ENCODE results near the gene NRDC. TPM values are rescaled to one million over a fixed set of nuclear protein-coding genes. Genes with fewer than 3 reads are reported as not detected.

NRDC gene, protein sequence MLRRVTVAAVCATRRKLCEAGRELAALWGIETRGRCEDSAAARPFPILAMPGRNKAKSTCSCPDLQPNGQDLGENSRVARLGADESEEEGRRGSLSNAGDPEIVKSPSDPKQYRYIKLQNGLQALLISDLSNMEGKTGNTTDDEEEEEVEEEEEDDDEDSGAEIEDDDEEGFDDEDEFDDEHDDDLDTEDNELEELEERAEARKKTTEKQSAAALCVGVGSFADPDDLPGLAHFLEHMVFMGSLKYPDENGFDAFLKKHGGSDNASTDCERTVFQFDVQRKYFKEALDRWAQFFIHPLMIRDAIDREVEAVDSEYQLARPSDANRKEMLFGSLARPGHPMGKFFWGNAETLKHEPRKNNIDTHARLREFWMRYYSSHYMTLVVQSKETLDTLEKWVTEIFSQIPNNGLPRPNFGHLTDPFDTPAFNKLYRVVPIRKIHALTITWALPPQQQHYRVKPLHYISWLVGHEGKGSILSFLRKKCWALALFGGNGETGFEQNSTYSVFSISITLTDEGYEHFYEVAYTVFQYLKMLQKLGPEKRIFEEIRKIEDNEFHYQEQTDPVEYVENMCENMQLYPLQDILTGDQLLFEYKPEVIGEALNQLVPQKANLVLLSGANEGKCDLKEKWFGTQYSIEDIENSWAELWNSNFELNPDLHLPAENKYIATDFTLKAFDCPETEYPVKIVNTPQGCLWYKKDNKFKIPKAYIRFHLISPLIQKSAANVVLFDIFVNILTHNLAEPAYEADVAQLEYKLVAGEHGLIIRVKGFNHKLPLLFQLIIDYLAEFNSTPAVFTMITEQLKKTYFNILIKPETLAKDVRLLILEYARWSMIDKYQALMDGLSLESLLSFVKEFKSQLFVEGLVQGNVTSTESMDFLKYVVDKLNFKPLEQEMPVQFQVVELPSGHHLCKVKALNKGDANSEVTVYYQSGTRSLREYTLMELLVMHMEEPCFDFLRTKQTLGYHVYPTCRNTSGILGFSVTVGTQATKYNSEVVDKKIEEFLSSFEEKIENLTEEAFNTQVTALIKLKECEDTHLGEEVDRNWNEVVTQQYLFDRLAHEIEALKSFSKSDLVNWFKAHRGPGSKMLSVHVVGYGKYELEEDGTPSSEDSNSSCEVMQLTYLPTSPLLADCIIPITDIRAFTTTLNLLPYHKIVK
- polyA plus RNA-seq (ENCODE audit: low read depth in 6 of 6), result 10 to 100 TPM; 58.5 to 94.9 (median 81.6) TPM

DNA sequence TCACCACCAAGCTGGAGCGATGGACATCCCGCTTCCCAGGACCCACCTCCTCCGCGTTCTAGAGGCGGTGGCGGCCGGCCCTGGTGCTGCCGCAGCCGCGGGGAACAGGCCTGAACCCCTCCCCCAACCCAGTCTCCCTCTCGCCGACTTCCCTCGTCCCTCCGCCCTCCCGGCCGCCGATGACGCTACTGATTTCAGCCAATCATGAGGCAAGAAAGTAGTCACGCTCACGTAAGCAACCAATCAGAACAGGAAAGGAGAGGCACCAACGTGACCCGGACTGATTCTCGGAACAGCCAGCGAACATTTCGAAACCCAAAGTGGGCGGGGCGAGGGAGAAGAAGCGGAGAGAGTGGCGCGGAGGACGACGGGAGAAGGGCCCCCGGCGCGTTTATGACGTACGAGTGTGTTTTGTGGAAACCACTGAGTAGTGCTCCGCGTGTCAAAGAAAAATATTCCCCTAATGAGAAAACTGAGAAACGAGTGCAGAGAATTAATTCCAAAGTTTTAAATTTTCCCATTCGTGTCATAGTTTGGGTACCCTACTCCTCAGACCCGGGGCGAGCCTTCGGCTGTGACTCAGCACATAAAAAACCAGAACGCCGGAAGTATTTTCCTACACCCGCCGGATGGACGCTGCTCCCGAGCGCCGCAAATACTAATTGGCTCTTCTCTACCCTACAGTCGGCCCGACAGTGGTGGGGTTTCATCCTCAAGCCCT, at the start of gene NRDC:
Gene NRDC, minus strand, starts transcription at position 112 of the 721 bp plus-strand sequence. CDS start 112 bp downstream, outside the sequence.
- Mint-ChIP-seq H3K36me3 (no peaks in the 10 kb centered on the region), H3K9me3 (no peaks in the 10 kb centered on the region), H3K27ac (no peak within 1 kb of the TSS), H3K4me3 (no peak within 1 kb of the TSS), H3K4me1 (peaks cover 14 to 30% (median 28%) of the 10 kb centered on the region in 3 donors), H3K27me3 (no peaks in the 10 kb centered on the region)
- peak; percentile 100 for DNase-seq
- peak; percentile 88 to 89 for ATAC-seq (ENCODE audit: low read depth in 2 of 2)

DNA sequence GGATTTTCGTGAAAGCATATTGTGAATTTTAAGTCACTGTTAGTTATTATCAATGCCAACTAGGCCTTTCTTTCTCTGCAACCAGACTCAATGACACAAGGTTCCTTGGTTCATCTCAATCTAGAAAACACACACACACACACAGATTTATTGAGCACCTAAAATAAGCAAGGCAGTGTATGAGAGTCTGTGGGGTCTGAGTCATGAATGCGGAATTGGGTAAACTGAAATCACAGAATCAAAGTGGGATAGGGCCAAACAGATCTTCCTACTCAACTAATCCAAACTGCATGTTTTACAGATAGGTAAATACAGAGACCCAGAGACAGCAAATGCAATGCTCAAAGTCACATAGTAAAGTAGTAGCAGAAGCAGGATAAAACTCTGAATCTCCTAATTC, 48.5 kb upstream of the NRDC start:
- Mint-ChIP-seq H3K27ac (no peak overlapping the region), H3K36me3 (no peaks in the 10 kb centered on the region), H3K27me3 (peaks cover 8 to 13% (median 9%) of the 10 kb centered on the region in 3 donors), H3K9me3 (no peaks in the 10 kb centered on the region), H3K4me3 (no peak overlapping the region), H3K4me1 (no peaks in the 10 kb centered on the region)
- DNase-seq (no peak), ATAC-seq (ENCODE audit: low read depth in 2 of 2) (no peak)

DNA sequence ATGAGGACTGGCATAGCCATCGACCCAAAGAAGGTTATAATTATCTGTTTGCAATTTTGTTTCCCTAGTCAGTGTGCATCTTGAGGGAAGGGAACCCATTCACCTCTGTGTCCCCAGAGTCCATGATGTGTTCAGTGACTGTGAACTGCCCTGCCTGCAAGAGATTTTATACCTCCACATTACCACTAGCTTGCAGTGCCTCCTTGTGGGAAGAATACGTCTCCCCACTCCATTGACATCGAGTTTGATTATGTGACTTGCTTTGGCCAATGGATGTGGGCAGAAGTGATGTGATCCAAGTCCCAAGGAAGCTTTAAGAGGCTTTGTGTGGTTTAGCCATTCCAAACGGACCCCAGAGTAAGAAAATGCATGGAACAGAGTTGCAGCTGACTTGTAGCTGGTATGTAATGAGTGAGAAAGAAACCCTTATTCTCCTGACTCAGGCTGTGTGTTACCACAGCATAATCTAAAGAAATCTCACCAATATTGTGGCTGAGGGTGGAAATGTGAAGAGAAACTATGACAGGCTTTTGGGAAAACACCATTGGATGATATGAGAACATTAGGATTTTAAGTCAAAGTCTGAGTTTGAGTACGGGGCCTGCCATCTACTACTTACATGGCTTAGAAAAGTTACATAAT, 47.8 kb upstream of the NRDC start:
- no peak for DNase-seq

DNA sequence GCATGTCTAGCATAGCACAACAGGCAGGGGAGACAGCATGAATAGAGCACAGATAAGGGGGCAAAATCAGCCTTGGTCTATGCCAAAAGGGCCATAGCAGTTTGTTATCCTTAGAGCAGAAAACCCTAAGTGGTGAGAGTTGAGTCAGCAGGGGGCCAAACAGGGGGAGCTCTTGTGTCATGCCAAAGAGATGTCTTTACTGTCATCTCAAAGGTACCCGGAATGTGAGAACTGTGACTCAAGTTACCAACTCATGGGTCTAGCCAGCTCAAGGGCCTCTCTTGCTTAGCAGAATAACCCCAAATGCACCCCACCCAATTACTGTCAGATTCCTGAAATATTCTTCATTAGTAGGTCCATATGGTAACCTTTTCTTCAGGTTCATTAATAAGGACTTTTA, 45.9 kb upstream of the NRDC start:
- no peaks in the 10 kb centered on the region for H3K36me3 Mint-ChIP-seq
- DNase-seq (no peak), ATAC-seq (ENCODE audit: low read depth in 2 of 2) (no peak)
- no peak overlapping the region for H3K4me3 Mint-ChIP-seq
- no peak overlapping the region for H3K27ac Mint-ChIP-seq
- H3K4me1 Mint-ChIP-seq, result no peaks in the 10 kb centered on the region
- H3K27me3 Mint-ChIP-seq, result peaks cover 20 to 34% (median 30%) of the 10 kb centered on the region in 3 donors
- no peaks in the 10 kb centered on the region for H3K9me3 Mint-ChIP-seq

More for the DNA sequence above, 47.8 kb upstream of the NRDC start:
- H3K4me1 Mint-ChIP-seq, result no peaks in the 10 kb centered on the region
- H3K9me3 Mint-ChIP-seq, result no peaks in the 10 kb centered on the region
- ATAC-seq (ENCODE audit: low read depth in 2 of 2), result peak in 1 of 2 donors; percentile 25
- H3K36me3 Mint-ChIP-seq, result no peaks in the 10 kb centered on the region
- H3K4me3 Mint-ChIP-seq, result no peak overlapping the region
- no peak overlapping the region for H3K27ac Mint-ChIP-seq
- peaks cover 7 to 20% (median 17%) of the 10 kb centered on the region in 3 donors for H3K27me3 Mint-ChIP-seq

DNA sequence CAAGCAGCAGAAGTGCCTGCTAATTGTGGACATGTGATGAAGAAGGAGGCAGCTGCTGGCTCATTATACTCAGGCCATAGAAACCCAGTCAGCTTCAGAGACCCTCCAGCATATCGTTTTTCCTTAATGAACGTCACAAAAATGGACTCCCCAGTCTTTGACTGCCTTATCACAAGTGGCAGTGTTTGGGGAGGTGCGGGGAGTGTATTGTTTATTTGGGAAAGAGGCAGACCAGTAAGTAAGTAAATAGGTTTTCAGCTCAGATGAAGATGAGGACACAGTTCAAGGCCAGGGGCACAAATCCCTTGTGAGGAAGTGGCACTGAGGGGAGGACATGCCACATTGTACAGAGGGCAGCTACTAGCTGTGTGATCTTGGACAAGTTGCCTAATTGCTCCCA, 43.5 kb upstream of the NRDC start:
- peaks cover 31 to 37% (median 33%) of the 10 kb centered on the region in 3 donors for H3K27me3 Mint-ChIP-seq
- H3K27ac Mint-ChIP-seq, result peak overlapping the region in 1 of 6 donors; percentile 76
- ATAC-seq (ENCODE audit: low read depth in 2 of 2) (no peak), DNase-seq (no peak)
- no peaks in the 10 kb centered on the region for H3K4me1 Mint-ChIP-seq
- no peak overlapping the region for H3K4me3 Mint-ChIP-seq
- H3K36me3 Mint-ChIP-seq, result no peaks in the 10 kb centered on the region
- H3K9me3 Mint-ChIP-seq, result no peaks in the 10 kb centered on the region

DNA sequence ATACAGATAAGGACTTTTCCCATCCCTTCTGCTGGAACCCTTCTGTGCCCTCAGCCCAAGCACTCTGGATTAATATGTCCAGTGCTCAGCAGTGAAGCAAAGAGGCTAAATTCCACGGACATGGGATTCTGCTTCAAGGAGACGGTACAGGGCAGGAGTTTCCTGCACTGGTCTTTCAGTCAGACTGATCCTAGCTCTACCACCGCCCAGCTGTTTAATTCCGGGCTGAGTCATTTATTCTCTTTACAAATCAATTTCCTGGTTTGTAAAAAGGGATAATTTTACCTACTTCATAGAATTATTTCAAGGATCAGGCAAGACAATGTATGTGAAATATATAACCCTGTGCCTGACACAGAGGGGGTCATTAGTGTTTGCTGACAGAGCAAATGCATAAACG, 41.6 kb upstream of the NRDC start:
- no peaks in the 10 kb centered on the region for H3K4me1 Mint-ChIP-seq
- H3K27ac Mint-ChIP-seq, result no peak overlapping the region
- peaks cover 33 to 37% (median 35%) of the 10 kb centered on the region in 3 donors for H3K27me3 Mint-ChIP-seq
- no peak overlapping the region for H3K4me3 Mint-ChIP-seq
- H3K9me3 Mint-ChIP-seq, result no peaks in the 10 kb centered on the region
- no peaks in the 10 kb centered on the region for H3K36me3 Mint-ChIP-seq
- no peak for DNase-seq
- no peak for ATAC-seq (ENCODE audit: low read depth in 2 of 2)

DNA sequence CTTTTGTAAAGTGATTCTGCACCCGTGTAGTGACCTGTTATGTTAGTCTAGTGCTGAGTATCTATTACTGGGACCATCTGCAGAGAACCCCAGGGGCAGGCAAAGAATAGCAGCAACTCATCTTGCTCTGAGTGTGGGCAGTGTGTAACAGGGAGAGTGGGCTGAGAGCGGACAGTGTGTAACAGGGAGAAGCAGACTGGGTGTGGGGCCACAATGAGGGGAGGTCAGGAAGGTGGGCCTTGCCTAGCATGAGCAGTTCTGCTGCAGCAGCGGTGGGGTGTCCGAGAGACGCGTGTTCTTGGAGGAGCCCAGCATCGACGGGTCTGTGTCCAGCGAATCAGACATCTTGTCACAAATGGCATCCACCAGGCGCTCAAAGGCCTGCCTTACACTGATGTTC, 41.2 kb upstream of the NRDC start:
- Mint-ChIP-seq H3K4me3 (peak overlapping the region in 1 of 8 donors; percentile 31), H3K4me1 (no peaks in the 10 kb centered on the region), H3K27me3 (peaks cover 37 to 40% (median 37%) of the 10 kb centered on the region in 3 donors), H3K27ac (no peak overlapping the region), H3K36me3 (no peaks in the 10 kb centered on the region), H3K9me3 (no peaks in the 10 kb centered on the region)
- ATAC-seq (ENCODE audit: low read depth in 2 of 2), result no peak
- DNase-seq, result no peak

DNA sequence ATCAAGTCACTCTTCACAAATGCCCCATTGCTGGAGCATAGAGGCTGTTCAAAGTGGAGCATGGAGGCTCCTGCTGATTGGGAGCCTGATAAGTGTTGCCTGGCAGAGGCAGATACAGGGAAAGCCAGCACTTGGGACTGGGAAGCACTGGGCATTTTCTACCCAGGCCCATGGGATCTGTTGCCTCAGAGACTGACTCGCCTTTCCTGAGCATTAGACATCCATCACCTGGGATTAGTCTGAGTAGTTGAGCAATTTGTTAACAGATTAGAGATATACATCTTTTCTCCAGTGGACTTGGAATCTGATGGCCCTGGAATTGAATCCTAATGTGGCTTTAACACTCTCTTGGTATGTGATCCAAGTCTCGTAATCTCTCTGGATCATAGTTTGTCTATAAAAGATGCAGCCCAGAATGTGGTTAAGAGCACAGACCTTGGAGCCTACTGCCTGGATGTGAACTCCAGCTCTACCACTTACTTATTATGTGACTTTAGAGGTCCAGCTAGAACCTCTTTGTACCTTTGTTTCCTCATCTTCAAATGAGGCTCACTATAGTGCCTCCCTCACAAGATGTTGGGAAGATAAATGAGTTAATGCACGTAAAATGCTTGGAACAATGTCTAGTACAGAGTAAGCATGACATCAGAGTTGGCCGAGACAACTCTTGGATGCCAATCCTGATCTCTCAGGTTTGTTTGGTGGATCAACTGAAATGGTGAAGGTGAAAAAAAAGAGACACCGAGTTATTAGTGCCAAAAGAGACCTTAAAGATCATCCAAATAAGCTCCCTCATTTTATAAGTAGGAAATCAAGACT, 38.3 kb upstream of the NRDC start:
- no peaks in the 10 kb centered on the region for H3K4me1 Mint-ChIP-seq
- peaks cover 38 to 49% (median 47%) of the 10 kb centered on the region in 3 donors for H3K27me3 Mint-ChIP-seq
- no peak for DNase-seq
- H3K27ac Mint-ChIP-seq, result peak overlapping the region in 1 of 6 donors; percentile 8
- H3K9me3 Mint-ChIP-seq, result no peaks in the 10 kb centered on the region
- H3K36me3 Mint-ChIP-seq, result no peaks in the 10 kb centered on the region
- H3K4me3 Mint-ChIP-seq, result no peak overlapping the region
- ATAC-seq (ENCODE audit: low read depth in 2 of 2), result no peak

DNA sequence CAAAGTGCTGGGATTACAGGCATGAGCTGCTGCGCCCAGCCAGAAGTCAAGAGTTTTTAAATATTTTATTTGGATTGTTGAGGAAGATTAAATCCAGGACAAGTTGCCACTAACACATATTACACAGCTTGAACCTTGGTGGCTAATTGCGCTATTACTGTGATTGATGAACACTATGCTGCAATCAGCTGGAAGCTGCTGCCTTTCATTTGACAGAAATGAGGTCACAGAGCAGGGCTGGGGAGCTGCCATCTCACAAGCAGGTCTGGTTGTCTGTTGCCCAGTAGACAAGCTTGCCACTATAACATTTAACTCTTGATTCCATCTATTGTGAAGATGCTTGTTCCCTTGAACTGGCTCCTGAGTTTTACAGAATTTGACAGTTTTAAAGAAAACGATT, 37.4 kb upstream of the NRDC start:
- Mint-ChIP-seq H3K27ac (no peak overlapping the region), H3K4me3 (no peak overlapping the region), H3K36me3 (no peaks in the 10 kb centered on the region), H3K4me1 (no peaks in the 10 kb centered on the region), H3K27me3 (peaks cover 38 to 51% (median 38%) of the 10 kb centered on the region in 3 donors), H3K9me3 (no peaks in the 10 kb centered on the region)
- DNase-seq, result no peak
- no peak for ATAC-seq (ENCODE audit: low read depth in 2 of 2)

DNA sequence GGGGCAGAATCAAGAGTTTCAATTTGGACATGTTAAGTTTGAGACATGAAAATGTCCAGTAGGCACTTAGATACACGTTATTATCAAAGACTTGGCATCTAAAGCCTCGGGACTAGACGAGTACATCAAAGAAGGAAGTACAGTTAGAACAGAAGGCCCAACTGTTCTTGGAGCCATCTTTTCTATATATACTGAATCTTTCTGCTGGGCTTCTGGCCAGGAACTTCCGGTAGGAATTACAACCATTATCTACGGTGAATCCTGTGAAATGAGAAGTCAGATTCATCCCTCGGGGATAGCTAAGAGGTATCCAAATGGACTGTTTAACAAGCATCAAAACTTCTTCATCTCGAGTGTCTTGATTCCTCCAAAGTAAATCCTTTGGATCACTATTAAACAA, 34.4 kb upstream of the NRDC start:
- peaks cover 7 to 11% (median 7%) of the 10 kb centered on the region in 3 donors for H3K4me1 Mint-ChIP-seq
- peaks cover 18 to 30% (median 29%) of the 10 kb centered on the region in 3 donors for H3K27me3 Mint-ChIP-seq
- no peaks in the 10 kb centered on the region for H3K36me3 Mint-ChIP-seq
- ATAC-seq (ENCODE audit: low read depth in 2 of 2) (no peak), DNase-seq (no peak)
- H3K9me3 Mint-ChIP-seq, result peaks cover 0 to 1% (median 0%) of the 10 kb centered on the region in 7 donors
- no peak overlapping the region for H3K4me3 Mint-ChIP-seq
- H3K27ac Mint-ChIP-seq, result no peak overlapping the region

DNA sequence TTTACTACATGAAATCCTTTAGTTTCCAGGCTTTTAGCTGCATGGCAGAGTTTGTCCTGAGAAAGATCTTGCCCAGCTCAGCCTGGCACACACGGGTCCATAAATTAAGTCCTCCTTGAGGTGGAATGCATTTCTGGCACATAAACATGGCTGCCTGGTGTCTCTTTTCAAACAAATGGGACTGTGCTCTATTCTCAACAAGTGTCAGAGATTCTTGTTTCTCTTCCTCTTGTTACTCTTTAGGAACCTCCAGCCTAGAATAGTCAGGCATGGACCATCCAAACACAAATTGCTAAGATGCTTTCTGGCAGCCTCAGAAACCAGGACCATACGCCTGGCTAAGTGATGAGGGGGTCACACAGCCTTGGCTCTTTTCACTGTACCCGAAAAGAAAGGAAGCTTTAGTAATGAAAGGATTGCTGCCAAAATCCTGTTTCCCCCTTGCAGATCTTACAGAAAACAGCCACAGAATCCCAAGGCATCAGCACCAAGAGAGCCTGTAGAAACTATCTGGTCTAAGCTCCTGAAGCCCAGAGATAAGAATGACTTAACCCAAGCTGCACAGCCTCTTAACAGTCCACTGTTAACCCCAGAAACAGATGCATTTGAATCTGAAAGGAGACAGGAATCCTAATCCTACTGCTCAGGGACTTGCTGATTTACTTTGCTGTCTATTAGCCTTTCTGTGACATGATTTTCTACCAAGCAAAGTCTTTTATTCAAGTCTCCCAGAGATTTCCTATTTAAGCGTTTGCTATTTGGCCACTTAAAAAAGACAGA, 31.9 kb upstream of the NRDC start:
- H3K4me1 Mint-ChIP-seq, result peaks cover 15 to 20% (median 17%) of the 10 kb centered on the region in 3 donors
- DNase-seq (no peak), ATAC-seq (ENCODE audit: low read depth in 2 of 2) (no peak)
- H3K27me3 Mint-ChIP-seq, result peaks cover 17 to 34% (median 24%) of the 10 kb centered on the region in 3 donors
- peak overlapping the region in 1 of 6 donors; percentile 61 for H3K27ac Mint-ChIP-seq
- peaks cover 0 to 6% (median 4%) of the 10 kb centered on the region in 7 donors for H3K9me3 Mint-ChIP-seq
- H3K36me3 Mint-ChIP-seq, result peaks cover 0 to 8% of the 10 kb centered on the region in 2 donors
- H3K4me3 Mint-ChIP-seq, result no peak overlapping the region
